GM12878 (cell line): Measurements from ENCODE around the gene SLC9A7.

Source experiments
- CREB1 ChIP-seq: IDR thresholded peaks from 2 replicates; pipeline ENCODE4 v1.6.1; 2012; ENCODE audit warnings: low read depth, mild to moderate bottlenecking, inconsistent platforms
- CTCF ChIP-seq, 3 experiments: IDR thresholded peaks in 2 of 3; conservative IDR thresholded peaks in 1 of 3; 2 replicates each; pipeline ENCODE4 v1.5.1; 2011; ENCODE audit warnings: low read depth in 3 of 3, low read length in 3 of 3, mild to moderate bottlenecking in 3 of 3, control low read depth in 2 of 3, moderate library complexity in 2 of 3, inconsistent platforms in 1 of 3, mixed read lengths in 1 of 3; ENCODE audit not compliant: control insufficient read depth in 2 of 3, insufficient read depth in 1 of 3; ENCODE audit errors: extremely low read depth in 1 of 3
- EGR1 ChIP-seq, 2 experiments: IDR thresholded peaks; 1 replicate in 1 of 2; 2 replicates in 1 of 2; pipeline ENCODE4 v1.6.1; 2011 to 2012; ENCODE audit warnings: low read depth in 2 of 2, low read length in 2 of 2, borderline replicate concordance in 1 of 2, mild to moderate bottlenecking in 1 of 2, moderate library complexity in 1 of 2
- REST ChIP-seq: IDR thresholded peaks from 2 replicates; pipeline ENCODE4 v1.6.1; 2012; ENCODE audit warnings: mild to moderate bottlenecking, low read depth, low read length
- YY1 ChIP-seq: IDR thresholded peaks from 2 replicates; pipeline ENCODE4 v1.6.1; 2011; ENCODE audit warnings: low read depth, mild to moderate bottlenecking, low read length
- TF ChIP-seq, protein P1 (sequence below): IDR thresholded peaks from 2 replicates; pipeline ENCODE4 v1.6.1; 2011; ENCODE audit warnings: low read depth, mild to moderate bottlenecking, low read length, moderate library complexity, borderline replicate concordance; ENCODE audit errors: extremely low read depth

DNA sequence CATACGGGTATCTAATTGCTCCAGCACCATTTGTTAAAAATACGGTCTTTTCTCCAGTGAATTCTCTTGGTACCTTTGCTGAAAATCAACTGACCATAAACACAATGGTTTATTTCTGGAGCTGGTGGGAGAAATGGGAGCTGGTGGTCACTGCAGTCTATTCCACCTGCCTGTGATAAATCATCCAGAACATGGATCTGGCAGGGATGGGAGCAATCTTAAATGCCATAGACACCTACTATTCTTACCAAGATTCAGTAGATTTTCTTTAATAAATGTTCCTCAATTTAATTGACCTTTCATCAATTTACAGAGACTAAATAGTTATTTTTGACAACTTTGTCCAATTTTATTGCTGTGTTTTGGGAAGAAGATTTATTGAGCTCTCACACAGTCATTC lies 68.1 kb downstream of the SLC9A7 start:
- TF ChIP-seq YY1 (no peak), EGR1 (IDR thresholded peaks at IDR 0.05; ENCODE audit: borderline replicate concordance in 1 of 2, low read depth in 2 of 2, low read length in 2 of 2) (no peak), REST (no peak), CREB1 (no peak), CTCF (IDR thresholded peaks at IDR 0.05 in 2 of 3, conservative IDR thresholded peaks at IDR 0.05 in 1 of 3; ENCODE audit: control insufficient read depth in 2 of 3, extremely low read depth in 1 of 3, insufficient read depth in 1 of 3, low read depth in 3 of 3, low read length in 3 of 3) (no peak)
- TF ChIP-seq, protein P1, sequence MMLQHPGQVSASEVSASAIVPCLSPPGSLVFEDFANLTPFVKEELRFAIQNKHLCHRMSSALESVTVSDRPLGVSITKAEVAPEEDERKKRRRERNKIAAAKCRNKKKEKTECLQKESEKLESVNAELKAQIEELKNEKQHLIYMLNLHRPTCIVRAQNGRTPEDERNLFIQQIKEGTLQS = no peak
